Left ventricle myocardium superior (tissue), 1 donor: Measurements from ENCODE around the gene TP53TG5. TPM values are rescaled to one million over a fixed set of nuclear protein-coding genes. Genes with fewer than 3 reads are reported as not detected.

ENCODE experiments used
- ATAC-seq: fragments of 200-7000 bp; cut with Tn5 transposase; one replicate; pipeline ENCODE4 v1.9.1; 2020; ENCODE audit warnings: mild to moderate bottlenecking, moderate library complexity
- DNase-seq: peaks from one replicate; pipeline ENCODE4 v3.0.0-alpha.2; 2020
- intact Hi-C: fragments of 100-400 bp; cut with micrococcal nuclease; formaldehyde crosslinking; loops from one replicate; pipeline ENCODE4 v1.11.0; 2022
- microRNA-seq: library from miRNA; unstranded; fragments of <30 nt; microRNA quantifications from one replicate; pipeline ENCODE4 v1.2.0, GENCODE V29; 2020; ENCODE audit warnings: borderline number of aligned reads
- total RNA-seq: library from RNA; stranded (reverse); fragmentation: NEBNext Ultra II Directional; extraction: Animal tissue kit (Norgen Biotek cat#: 25700); gene quantifications from one replicate; pipeline ENCODE4 v1.2.1, GENCODE V29; 2021
- donor health status: DM: no; HTN: yes; CAD: no; lungs with severe emphysema.

The TP53TG5 gene
- total RNA-seq, 1 donor from 2014 or later, result 2.1 TPM

DNA sequence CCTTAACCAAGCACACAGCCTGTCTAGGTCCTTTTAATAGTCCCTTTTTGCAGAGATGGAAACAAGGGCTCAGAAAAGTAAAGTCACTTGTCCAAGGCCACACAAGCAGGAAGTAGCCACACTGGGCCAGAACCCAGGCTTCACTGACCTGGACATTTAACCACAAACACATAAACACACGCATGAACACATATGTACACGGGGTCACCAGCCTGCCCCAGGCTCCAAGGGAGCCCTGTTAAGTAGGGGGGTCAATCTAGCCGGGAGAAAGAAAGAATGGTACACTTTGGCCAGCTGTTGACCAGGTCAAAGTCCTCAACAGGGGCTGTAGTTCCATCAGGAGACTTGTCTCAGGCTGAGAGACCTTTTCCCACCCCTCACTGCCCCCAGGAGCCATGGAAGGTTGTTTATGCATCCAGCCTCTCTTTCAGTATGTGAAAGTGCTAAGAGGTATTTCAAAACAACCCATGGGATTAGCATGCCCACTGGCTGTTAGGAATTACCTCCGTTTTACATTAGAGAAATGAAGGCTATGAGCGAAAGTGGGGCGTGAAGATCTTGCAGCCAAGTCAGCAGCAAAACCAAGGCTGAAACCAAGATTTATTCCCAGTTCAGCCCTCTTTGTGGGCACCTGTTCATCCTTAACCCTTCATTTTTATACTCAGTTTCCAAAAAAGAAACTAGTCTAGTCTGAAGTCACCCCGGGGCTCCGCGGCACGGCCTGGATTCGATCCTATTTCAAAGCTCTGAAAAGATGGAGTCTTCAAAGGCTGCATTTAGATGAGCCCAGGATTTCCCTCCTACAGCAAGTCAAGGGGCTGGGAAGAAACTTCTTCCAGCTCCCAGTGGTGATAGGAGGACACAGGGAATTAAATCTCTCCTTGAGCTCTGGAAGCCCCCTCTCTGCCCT lies 39.7 kb downstream of the TP53TG5 start:
- DNase-seq (no peak), ATAC-seq (no peak)
- intact Hi-C loops, result no loop called here

DNA sequence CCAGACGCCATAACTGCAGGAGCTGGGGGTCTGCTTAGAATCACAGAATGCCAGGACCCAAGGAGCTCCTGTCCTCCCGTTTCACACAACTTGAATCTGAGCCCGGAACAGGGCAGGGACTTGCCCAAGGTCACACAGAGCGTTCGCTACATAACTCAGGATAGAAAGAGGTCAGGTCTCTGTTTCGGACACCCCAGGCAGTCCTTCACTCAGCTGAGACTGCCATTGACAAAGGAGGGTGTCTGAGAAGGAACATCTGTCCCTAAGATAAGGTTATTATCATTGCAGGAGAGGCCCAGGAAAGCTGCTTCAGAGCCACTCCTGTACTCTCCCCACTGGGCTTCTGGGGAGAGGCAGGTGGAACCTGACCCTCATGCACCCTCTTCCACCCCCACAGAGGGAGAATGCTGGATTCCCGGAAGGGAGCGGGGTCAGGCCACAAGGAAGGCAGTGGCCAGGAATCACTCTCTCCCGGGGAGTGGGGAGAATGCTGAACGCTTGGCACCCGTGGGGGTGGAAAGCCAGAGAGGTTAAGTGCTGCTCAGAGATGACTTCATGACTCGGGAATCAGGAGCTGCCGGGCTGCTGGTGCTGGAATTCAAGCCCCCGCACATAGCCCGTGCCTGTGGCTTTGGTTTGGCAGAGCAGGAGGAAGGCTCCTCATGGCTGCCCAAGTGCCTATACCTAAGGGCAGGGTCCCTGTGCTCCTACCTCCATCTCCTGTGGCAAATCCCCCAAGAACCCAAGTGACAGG lies 40.6 kb downstream of the TP53TG5 start:
- ATAC-seq, result peak; percentile 52
- intact Hi-C loops, result no loop called here
- peak; percentile 71 for DNase-seq

DNA sequence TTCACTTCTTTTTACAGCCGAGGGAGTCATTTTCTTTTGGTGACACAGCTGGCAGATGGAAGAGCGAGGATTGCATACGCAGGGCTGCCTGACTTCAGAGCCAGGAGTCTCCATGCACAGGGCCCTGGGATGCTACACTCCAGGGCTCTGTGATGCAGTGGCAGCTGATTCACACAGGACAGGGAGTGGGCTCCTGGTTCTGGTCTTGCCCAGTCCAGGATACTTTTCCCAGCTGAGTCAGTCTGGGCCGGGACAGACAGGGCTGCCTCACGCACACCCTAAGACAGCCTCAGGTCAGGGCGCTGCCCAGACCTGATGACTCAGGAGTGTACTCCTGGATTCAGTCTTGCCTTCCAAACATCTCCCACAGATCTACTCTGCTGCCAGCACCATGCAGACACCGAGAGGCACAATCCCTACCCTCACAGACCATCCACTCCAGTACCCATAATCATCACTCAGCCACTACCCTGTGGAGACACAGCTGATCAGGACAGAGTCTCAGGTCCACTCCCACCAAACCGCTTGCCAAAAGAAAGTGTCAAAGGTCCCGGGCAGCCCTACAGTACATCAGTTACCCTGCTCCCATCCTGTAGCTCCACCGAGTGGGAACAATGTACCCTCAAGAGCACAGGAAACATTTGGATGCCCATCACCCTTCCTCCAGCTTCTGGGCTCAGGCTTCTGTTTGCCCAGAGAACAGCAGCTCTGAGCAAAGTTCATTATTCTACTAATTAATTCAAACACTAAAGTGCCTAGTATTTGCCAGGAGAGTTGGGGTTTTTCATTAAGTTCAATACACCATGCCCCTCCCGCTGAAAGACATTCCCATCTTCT lies 41.4 kb downstream of the TP53TG5 start:
- intact Hi-C loops, result no loop called here
- no peak for DNase-seq

DNA sequence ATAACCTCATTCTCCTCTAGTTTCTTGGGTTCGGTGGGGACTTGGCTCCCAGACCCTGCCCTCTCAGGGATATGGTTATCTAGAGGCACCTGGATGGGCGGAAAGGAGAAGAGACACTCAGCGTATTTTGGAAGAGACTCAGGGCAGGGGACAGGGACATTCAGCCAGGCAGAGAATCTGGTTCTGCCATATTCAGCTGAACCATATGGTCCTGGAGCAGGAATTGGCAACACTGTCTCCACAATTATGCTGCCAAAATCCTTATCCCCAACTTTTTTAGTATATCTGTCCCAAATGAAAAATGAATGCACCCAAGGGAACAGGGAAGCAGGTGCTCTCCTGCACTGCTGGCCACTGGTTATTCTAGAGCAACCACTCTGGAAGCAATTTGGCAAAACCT lies 47.6 kb downstream of the TP53TG5 start:
- intact Hi-C loops, result no loop called here
- DNase-seq (no peak), ATAC-seq (no peak)

More for the DNA sequence above, 41.4 kb downstream of the TP53TG5 start:
- peak; percentile 19 for ATAC-seq

DNA sequence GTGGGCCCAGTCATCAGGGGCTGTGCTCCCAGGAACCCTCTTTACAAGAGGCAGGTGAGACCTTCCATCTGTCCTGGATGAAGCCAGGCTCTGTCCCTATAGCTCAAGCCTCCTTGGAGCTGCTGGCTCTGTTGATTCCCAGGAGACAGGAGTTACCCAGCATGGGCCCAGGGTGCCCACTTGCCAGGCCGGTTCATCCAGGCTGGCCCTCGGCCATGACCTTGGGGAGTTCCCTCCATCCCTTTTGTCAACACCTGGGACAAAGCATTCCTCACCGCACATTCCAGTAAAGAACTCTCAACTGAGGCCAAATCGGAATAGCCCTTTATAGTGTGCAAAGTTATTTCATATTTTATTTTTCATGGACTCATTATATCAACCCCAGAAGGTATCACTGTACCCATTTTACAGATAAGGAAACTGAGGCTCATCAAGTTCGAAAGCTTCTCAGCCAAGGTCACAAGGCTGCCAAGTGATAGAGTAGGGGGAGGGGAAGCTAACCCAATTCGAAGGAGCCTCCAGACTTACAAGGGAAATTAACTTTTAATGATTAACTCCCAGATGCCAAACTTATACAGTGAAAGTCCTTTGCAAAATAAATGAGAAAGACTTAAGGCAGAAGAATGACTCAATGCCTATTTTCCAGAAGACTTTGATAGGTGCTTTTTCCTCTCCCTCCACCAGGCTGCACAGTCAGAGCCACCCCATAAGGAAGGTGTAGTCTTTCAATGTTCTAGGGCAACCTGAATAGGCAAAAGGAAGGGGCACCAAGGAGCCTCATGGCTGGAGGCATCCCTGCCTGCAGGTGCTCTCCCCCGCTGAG lies 48.4 kb downstream of the TP53TG5 start:
- DNase-seq (no peak), ATAC-seq (no peak)
- intact Hi-C loops, result loop anchor here (10.0 kb wide), 1 partner anchor 445 kb away; no protein-coding TSS in a partner anchor

DNA sequence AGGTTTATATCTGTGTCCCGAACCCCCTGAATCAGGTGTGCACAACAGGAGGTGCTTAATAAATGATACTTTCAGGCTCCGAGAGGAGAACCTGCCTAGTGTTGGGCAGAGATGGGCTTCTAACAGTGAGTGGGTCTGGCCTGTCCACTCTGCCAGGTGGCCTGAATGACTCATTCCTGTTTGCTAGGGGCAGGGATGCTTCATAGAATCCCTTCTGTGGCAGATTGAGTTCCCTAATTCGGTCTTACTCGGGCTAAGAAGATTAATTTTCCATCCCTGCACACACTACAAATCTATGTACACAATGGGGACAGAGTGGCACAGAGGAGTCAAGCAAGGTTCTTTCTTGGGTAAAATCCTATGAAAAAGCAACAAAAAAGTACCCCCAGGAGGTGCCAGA lies 49.7 kb downstream of the TP53TG5 start:
- intact Hi-C loops, result loop anchor here (10.0 kb wide), 1 partner anchor 446 kb away; no protein-coding TSS in a partner anchor
- ATAC-seq (no peak), DNase-seq (no peak)

DNA sequence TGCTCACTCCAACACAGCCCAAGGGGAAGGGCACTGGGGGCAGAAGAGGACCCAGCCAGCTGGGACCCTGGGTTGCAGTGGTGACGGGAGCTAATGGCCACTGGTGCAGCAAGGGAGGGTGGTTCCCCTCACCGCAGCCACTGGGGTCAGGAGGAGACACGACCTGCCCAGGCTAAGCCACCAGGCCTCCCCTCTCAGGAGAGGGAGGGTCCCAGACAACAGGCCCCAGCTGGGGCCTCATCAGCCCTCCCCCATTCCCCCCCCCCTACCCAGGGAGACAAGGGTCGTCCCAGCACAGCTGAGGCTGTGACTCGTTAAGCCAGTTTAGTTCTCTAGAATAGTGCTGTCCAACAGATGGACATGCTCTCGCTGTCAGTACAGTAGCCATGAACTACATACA lies 52.8 kb downstream of the TP53TG5 start:
- ATAC-seq (no peak), DNase-seq (no peak)
- intact Hi-C loops, result loop anchor here (10.0 kb wide), 1 partner anchor 449 kb away; no protein-coding TSS in a partner anchor

DNA sequence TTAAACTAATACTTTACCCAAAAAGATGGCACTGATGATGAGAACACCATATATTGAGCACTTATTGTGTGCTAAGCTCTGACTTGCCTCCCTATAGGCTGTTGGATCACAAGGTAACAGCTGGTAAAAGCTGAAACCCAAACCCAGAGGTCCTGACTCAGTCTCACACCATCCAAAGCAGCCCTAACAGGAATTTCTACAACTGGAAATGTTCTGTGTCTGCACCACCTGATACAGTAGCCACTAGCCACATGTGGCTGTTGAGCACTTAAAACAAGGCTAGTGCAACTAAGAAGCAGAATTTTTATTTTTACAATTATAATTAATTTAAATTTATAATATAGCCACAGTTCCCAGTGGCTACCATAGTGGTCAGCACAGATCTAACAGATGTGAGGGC lies 54.4 kb downstream of the TP53TG5 start:
- intact Hi-C loops, result loop anchor here (5.0 to 10.0 kb wide), 2 partner anchors 114 to 451 kb away; no protein-coding TSS in a partner anchor
- no peak for ATAC-seq
- no peak for DNase-seq

DNA sequence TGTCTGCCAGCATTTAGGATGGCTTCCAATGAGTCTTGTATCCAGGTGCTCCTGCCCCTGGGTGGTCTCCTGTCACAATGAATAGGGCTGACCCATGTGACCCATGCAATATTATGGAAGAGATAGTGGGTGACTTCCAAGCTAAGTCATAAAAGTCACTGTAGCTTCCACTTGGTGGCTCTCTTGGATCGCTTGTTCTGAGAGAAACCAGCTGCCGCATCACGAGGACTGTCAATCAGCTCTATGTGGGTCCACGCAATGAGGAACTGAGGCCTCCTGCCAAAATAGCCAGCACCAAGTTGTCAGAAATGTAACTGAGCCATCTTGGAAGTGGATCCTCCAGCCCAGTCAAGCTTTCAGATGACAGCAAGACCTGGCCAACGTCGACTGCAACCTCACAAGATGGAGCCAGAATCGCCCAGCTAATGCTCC lies 55.2 kb downstream of the TP53TG5 start:
- DNase-seq, result peak; percentile 53
- peak; percentile 80 for ATAC-seq
- intact Hi-C loops, result loop anchor here (5.0 to 10.0 kb wide), 2 partner anchors 114 to 452 kb away; no protein-coding TSS in a partner anchor

Small RNAs within 50 kb of the gene (microRNA-seq; reads per million reads assigned to microRNA genes)
- not detected for gene MIR6812

Other genes with a start within 250 kb of the TP53TG5 start
- 1.5 TPM for gene PI3, start 203.4 kb downstream of the TP53TG5 start, total RNA-seq
- gene SEMG1, start 171.3 kb downstream of the TP53TG5 start, total RNA-seq, result not detected
- not detected for gene SEMG2, start 157.0 kb downstream of the TP53TG5 start, total RNA-seq
- gene SLPI, start 123.8 kb downstream of the TP53TG5 start, total RNA-seq, result 21.9 TPM
- not detected for gene RBPJL, start 71.5 kb downstream of the TP53TG5 start, total RNA-seq
- not detected for gene MATN4, start 70.0 kb downstream of the TP53TG5 start, total RNA-seq
- 76.9 TPM for gene SDC4, start 29.9 kb downstream of the TP53TG5 start, total RNA-seq
- gene SYS1, start 15.2 kb downstream of the TP53TG5 start, total RNA-seq, result 22.6 TPM
- 339 TPM for gene DBNDD2, start 30.0 kb upstream of the TP53TG5 start, total RNA-seq
- gene PIGT, start 37.8 kb upstream of the TP53TG5 start, total RNA-seq, result 115 TPM
- gene WFDC2, start 91.4 kb upstream of the TP53TG5 start, total RNA-seq, result 1.4 TPM
- not detected for gene SPINT3, start 137.3 kb upstream of the TP53TG5 start, total RNA-seq
- gene WFDC6, start 161.2 kb upstream of the TP53TG5 start, total RNA-seq, result not detected
- gene EPPIN, start 169.1 kb upstream of the TP53TG5 start, total RNA-seq, result not detected
- not detected for gene WFDC8, start 201.0 kb upstream of the TP53TG5 start, total RNA-seq